ENCODE results near the gene THEMIS2. TPM values are rescaled to one million over a fixed set of nuclear protein-coding genes. Genes with fewer than 3 reads are reported as not detected.

THEMIS2 gene
- total and polyA plus RNA-seq, 9 of the 15 experiments (the other 6 are each of a cell fraction or from before 2014, with no cell fraction given) = 2.3 to 12.7 (median 8.0) TPM

- TF ChIP-seq SIRT6 (IDR thresholded peaks at IDR 0.05; ENCODE audit: low read depth, low read length) = no peak
- 0 out of 2 replicates have a peak, but pooled peaks have one; percentile 58 for TF ChIP-seq ZNF592 (IDR thresholded peaks at IDR 0.05)
- TF ChIP-seq PYGO2 (tag; IDR thresholded peaks at IDR 0.05) = 0 out of 2 replicates have a peak, but pooled peaks have one; percentile 21
- TF ChIP-seq MBD2 (IDR thresholded peaks at IDR 0.05; ENCODE audit: borderline replicate concordance, low read depth) = no peak
- 0 out of 2 replicates have a peak, but pooled peaks have one; percentile 4 for TF ChIP-seq VEZF1 (CRISPR knock-in tag; IDR thresholded peaks at IDR 0.05)
- TF ChIP-seq ZBTB33 (CRISPR knock-in tag; IDR thresholded peaks at IDR 0.05) = peak; percentile 97
These were observed 3.8 kb upstream of the THEMIS2 start (continued) for GRCh38 chr1:27868556-27868931.
